Heart left ventricle (tissue), 16 donors: ENCODE results near the gene SCN2B. TPM values are rescaled to one million over a fixed set of nuclear protein-coding genes. Genes with fewer than 3 reads are reported as not detected.

Experiments used
- ATAC-seq, 4 donors: fragments of 200-7000 bp; cut with Tn5 transposase; one replicate each; pipeline ENCODE4 v1.9.1; 2020 to 2022; ENCODE audit warnings: moderate library complexity in 4 of 4, mild to moderate bottlenecking in 3 of 4, moderate number of reproducible peaks in 1 of 4
- DNase-seq, 5 donors: peaks; one replicate each; pipeline ENCODE4 v3.0.0-alpha.2; 2020
- H3K27ac ChIP-seq, 12 donors: fragments of 200-600 bp; sonication (generic) in 4 of 12; one replicate each; pipeline versions ENCODE4 v1.5.0 to v1.8.0; 2016 to 2022; ENCODE audit warnings: mild to moderate bottlenecking in 2 of 12
- H3K27me3 ChIP-seq, 9 donors: fragments of 200-600 bp; sonication (generic) in 2 of 9; one replicate each; pipeline versions ENCODE4 v1.5.1 to v1.8.0; 2016 to 2022; ENCODE audit warnings: mild to moderate bottlenecking in 3 of 9
- H3K36me3 ChIP-seq, 9 donors: fragments of 200-600 bp; sonication (generic) in 2 of 9; one replicate each; pipeline versions ENCODE4 v1.5.0 to v1.8.0; 2018 to 2022; ENCODE audit warnings: mild to moderate bottlenecking in 2 of 9
- H3K4me1 ChIP-seq, 12 donors: fragments of 200-600 bp; sonication (generic) in 4 of 12; one replicate each; pipeline versions ENCODE4 v1.5.0 to v1.8.0; 2016 to 2022; ENCODE audit warnings: mild to moderate bottlenecking in 3 of 12
- H3K4me3 ChIP-seq, 12 donors: fragments of 200-600 bp; sonication (generic) in 4 of 12; one replicate each; pipeline versions ENCODE4 v1.5.0 to v1.8.0; 2017 to 2022; ENCODE audit warnings: mild to moderate bottlenecking in 9 of 12, moderate library complexity in 4 of 12
- H3K9me3 ChIP-seq, 12 donors: fragments of 200-600 bp; sonication (generic) in 4 of 12; one replicate each; pipeline versions ENCODE4 v1.5.0 to v1.8.0; 2016 to 2022; ENCODE audit warnings: mild to moderate bottlenecking in 1 of 12
- POLR2A ChIP-seq, 2 donors: fragments of 450-650 bp; IDR thresholded peaks; one replicate each; pipeline ENCODE4 v1.6.1; 2017; ENCODE audit warnings: antibody characterized with exemption in 2 of 2, mild to moderate bottlenecking in 2 of 2, moderate library complexity in 2 of 2
- WGBS, 4 donors: extraction: QIAGEN DNeasy Blood & Tissue Kit in 2 of 4; methylation state at CpG; one replicate each; pipeline versions ENCODE4 v1.1.5 to v1.1.7; 2013 to 2018; 5-methylcytosine and 5-hydroxymethylcytosine counted together
- intact Hi-C, 10 donors: fragments of 100-400 bp; cut with DNase I; formaldehyde crosslinking; loops; one replicate each; pipeline versions ENCODE4 v1.11.1 to v1.14.2; 2022
- polyA plus RNA-seq, 2 donors: library from polyadenylated mRNA; stranded (reverse); fragments of 200-250 nt; gene quantifications; one replicate each; pipeline ENCODE4 v1.2.3, GENCODE V29; 2013
- total RNA-seq, 9 donors: library from RNA; depleted of rRNA in 2 of 9; stranded (reverse); fragments of >200 nt in 2 of 9; fragmentation: NEBNext Ultra II Directional in 3 of 9; extraction: Animal tissue kit (Norgen Biotek cat#: 25700) in 3 of 9; gene quantifications; one replicate each; pipeline versions ENCODE4 v1.1.0 to v1.2.4, GENCODE V29; 2016 to 2023
- TF ChIP-seq, protein P1 (sequence below), 12 donors: fragments of 200-600 bp; sonication (generic) in 4 of 12; IDR thresholded peaks; one replicate each; pipeline versions ENCODE4 v1.5.0 to v1.8.0; 2018 to 2022; ENCODE audit warnings: antibody characterized with exemption in 12 of 12, mild to moderate bottlenecking in 5 of 12
- donor health status: ischemic (EF 13 %, LVEDD 7.1; RV severe dilation, severe dysfunction).
- donor health status: healthy with polysubstance abuse.
- donor health status: DM: no; HTN: yes; CAD: no.
- donor health status: DM: no; HTN: no; CAD: no.
- donor health status: ischemic (EF 25% LVEDD 6.9; RV normal size, moderate dysfunction).
- donor health status: ischemic (EF 25% LVEDD 5.7; RV mildly dilated, moderate dysfunction).
- donor health status: healthy.
- donor health status: DM: yes; HTN: yes; CAD: no.
- donor health status: ischemic (EF 35%, LVEDD 5.7; RV mildly dilated, moderate dysfunction).
- donor health status: nonischemic (EF 11% LVEDD 7.7; RV severe dilation, severe dysfunction).
- donor health status: DM: yes; HTN: yes; CAD: no.
- donor health status: PGD.
- donor health status: ischemic (EF 29% LVEDD 5.4; RV normal size, mild dysfunction).
- donor health status: nonischemic (EF 23%, LVEDD 6.1; RV moderate dilation, normal function).

The SCN2B gene
- total and polyA plus RNA-seq, 11 donors = 3.6 to 32.5 (median 11.8) TPM

DNA sequence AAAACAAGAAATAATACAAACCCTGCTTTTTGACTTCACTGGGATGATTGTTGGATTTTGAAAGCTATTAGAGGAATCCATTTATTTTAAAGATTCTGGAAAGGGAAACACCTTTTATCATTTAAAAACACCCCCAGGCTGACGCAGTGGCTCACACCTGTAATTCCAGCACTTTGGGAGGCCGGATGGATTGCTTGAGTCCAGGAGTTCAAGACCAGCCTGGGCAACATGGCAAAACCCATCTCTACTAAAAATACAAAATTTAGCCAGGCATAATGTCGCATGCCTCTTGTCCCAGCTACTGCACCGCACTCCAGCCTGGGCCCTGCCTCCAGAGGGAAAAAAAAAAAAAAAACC lies 317 bp upstream of the SCN2B start:
- ATAC-seq (no peak), DNase-seq (no peak)
- WGBS, 4 donors = 71 to 81% (median 78%) methylated on average over 4 of the region's 4 CpGs
- Histone ChIP-seq H3K4me3 (peak overlapping the region in 1 of 12 donors; percentile 55), H3K27ac (peak overlapping the region in 5 of 12 donors; percentile 24 to 95 (median 83)), H3K27me3 (no peaks in the 10 kb centered on the region), H3K9me3 (no peaks in the 10 kb centered on the region), H3K36me3 (no peaks in the 10 kb centered on the region), H3K4me1 (peaks cover 0 to 33% (median 15%) of the 10 kb centered on the region in 12 donors)
- TF ChIP-seq POLR2A (IDR thresholded peaks at IDR 0.05) = no peak
- TF ChIP-seq, protein P1, sequence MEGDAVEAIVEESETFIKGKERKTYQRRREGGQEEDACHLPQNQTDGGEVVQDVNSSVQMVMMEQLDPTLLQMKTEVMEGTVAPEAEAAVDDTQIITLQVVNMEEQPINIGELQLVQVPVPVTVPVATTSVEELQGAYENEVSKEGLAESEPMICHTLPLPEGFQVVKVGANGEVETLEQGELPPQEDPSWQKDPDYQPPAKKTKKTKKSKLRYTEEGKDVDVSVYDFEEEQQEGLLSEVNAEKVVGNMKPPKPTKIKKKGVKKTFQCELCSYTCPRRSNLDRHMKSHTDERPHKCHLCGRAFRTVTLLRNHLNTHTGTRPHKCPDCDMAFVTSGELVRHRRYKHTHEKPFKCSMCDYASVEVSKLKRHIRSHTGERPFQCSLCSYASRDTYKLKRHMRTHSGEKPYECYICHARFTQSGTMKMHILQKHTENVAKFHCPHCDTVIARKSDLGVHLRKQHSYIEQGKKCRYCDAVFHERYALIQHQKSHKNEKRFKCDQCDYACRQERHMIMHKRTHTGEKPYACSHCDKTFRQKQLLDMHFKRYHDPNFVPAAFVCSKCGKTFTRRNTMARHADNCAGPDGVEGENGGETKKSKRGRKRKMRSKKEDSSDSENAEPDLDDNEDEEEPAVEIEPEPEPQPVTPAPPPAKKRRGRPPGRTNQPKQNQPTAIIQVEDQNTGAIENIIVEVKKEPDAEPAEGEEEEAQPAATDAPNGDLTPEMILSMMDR (IDR thresholded peaks at IDR 0.05) = no peak
- intact Hi-C loops = no loop called here

DNA sequence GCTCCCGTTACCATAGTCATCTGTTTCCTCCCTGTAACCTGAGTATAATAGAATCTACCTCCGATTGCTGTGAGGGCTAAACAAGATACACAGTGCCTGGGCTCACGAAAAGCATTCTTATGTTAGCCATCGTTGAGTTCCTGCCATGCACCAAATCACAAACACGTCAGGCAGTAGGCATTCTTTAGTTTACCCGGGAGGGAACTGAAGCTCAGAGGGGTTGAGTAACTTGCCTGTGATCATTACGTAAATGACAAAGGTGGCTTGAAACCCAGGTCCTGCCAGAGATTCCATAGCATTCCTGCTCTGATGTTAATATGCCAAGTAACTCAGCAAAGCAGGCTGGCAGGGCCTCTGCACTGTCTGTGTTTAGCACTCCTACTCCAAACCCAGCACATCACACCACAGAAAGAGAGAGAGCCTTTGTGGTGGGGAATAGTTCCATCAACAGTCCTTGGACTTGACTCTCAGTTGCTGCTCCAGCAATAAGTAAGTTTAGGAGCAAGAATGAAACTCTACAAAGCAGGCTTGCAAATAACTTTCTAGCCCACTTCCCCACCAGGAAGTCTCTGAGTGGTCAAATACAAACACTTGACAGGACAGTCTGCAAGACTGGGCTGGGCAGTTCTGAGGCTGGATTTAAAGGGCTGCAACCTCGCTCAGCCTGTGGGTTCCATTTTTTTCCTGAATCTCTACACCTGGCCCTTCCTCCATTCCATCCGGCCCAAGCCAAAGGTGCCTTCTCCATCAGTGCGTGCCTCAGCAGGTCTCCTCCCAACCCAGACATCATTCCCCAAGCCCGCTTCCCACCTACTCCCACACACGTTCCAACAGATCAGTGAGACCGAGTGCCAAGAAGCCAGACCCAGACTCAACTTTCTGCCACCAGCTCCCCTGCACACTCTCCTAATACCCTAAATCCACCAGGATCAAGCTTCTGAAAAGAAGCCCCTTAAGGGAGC lies 1.1 kb downstream of the SCN2B start:
- peaks cover 0 to 8% (median 0%) of the 10 kb centered on the region in 9 donors for H3K27me3 ChIP-seq
- no peaks in the 10 kb centered on the region for H3K36me3 ChIP-seq
- peaks cover 3 to 41% (median 20%) of the 10 kb centered on the region in 12 donors for H3K4me1 ChIP-seq
- H3K4me3 ChIP-seq = peak overlapping the region; percentile 31 to 80 (median 54)
- H3K9me3 ChIP-seq = no peaks in the 10 kb centered on the region
- DNase-seq = peak in 2 of 5 donors; percentile 39 to 47
- TF ChIP-seq, protein P1 (IDR thresholded peaks at IDR 0.05) = no peak
- peak in 1 of 2 donors; percentile 17 for TF ChIP-seq POLR2A (IDR thresholded peaks at IDR 0.05)
- intact Hi-C loops = no loop called here
- H3K27ac ChIP-seq = peak overlapping the region; percentile 47 to 95 (median 88)
- 34 to 45% (median 43%) methylated on average over 13 of the region's 13 CpGs for WGBS, 4 donors
- peak; percentile 36 to 71 (median 65) for ATAC-seq

DNA sequence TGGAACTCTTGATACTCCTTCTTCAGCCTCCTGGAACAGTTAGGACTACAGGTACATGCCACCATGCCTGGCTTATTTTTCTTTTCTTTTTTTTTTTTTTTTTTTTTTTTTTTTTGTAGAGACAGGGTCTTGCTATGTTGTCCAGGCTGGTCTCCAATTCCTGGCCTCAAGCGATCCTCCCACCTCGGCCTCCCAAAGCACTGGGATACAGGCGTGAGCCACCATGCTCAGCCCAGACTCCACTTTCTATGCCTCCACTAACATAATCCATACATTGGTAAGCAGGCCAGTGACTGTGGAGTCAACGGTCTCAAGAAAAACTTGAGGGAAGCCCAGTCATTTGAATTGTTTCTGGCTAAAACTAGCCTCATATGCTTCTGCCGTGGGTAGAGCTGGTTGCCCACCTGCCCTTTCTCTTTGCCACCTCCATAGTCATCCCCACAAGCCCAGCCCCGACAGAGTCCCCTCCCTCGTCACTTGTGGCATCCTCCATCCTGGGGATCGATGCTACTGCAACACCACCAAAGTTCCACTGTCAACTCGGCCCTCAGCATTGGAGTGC lies 2.4 kb downstream of the SCN2B start:
- Histone ChIP-seq H3K9me3 (no peaks in the 10 kb centered on the region), H3K4me1 (peaks cover 3 to 43% (median 18%) of the 10 kb centered on the region in 12 donors), H3K27me3 (peaks cover 0 to 8% (median 0%) of the 10 kb centered on the region in 9 donors), H3K27ac (peak overlapping the region in 10 of 12 donors; percentile 47 to 95 (median 90)), H3K36me3 (no peaks in the 10 kb centered on the region), H3K4me3 (no peak overlapping the region)
- ATAC-seq = no peak
- intact Hi-C loops = no loop called here
- WGBS, 4 donors = 80 to 89% (median 83%) methylated on average over 7 to 9 of the region's 9 CpGs
- no peak for DNase-seq
- TF ChIP-seq, protein P1 (IDR thresholded peaks at IDR 0.05) = no peak
- TF ChIP-seq POLR2A (IDR thresholded peaks at IDR 0.05) = no peak

DNA sequence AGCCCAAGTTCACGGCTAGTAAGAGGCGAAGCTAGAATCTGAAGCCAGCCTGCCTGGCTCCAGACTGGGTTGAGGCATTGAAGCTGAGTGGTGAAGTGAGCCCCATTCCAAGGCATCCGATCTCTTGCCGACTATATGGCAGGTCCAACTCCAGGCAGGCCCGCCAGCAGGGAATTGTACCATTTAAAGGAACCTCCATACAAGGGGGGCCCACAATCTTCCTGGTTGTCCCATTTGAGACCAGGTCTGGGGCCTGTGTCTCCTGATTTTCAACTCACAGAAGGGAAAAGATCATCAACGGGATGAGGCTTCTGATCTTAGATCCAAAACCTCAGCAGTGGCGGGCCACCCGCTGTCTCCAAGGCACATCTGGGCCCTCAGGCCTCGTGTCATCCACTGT lies 4.1 kb downstream of the SCN2B start:
- ATAC-seq = no peak
- H3K36me3 ChIP-seq = peaks cover 0 to 7% (median 0%) of the 10 kb centered on the region in 9 donors
- peaks cover 3 to 46% (median 18%) of the 10 kb centered on the region in 12 donors for H3K4me1 ChIP-seq
- H3K27me3 ChIP-seq = peaks cover 0 to 8% (median 0%) of the 10 kb centered on the region in 9 donors
- no peaks in the 10 kb centered on the region for H3K9me3 ChIP-seq
- peak overlapping the region in 1 of 12 donors; percentile 44 for H3K27ac ChIP-seq
- 86 to 92% (median 88%) methylated on average over 9 of the region's 9 CpGs for WGBS, 4 donors
- DNase-seq = no peak
- TF ChIP-seq POLR2A (IDR thresholded peaks at IDR 0.05) = no peak
- TF ChIP-seq, protein P1 (IDR thresholded peaks at IDR 0.05) = no peak
- intact Hi-C loops = no loop called here
- H3K4me3 ChIP-seq = no peak overlapping the region
